ENCODE data around the gene LY6G6F. TPM values are rescaled to one million over a fixed set of nuclear protein-coding genes. Genes with fewer than 3 reads are reported as not detected.
"Not testable (repeated sequence)": the region's sequence is repeated elsewhere in the genome, so short reads cannot be mapped to it uniquely, and the experiment has no call there.

The LY6G6F gene
- total RNA-seq, 1 donor from 2014 or later: 0.97 TPM

GRCh38 chr6:31702405-31702818 is 4.3 kb upstream of the LY6G6F start:
- no peaks in the 10 kb centered on the region for H3K27me3 ChIP-seq (ENCODE audit: low read depth)
- peaks cover 36% of the 10 kb centered on the region for H3K36me3 ChIP-seq
- DNase-seq (no peak), ATAC-seq (peak in 1 of 2 donors; percentile 8)
- H3K4me1 ChIP-seq: peaks cover 30% of the 10 kb centered on the region
- TF ChIP-seq CTCF (IDR thresholded peaks at IDR 0.05): no peak
- intact Hi-C loops (cut with DNase I): no loop called here
- peak overlapping the region; percentile 98 for H3K27ac ChIP-seq
- peak overlapping the region; percentile 81 for H3K4me3 ChIP-seq
- H3K9me3 ChIP-seq: no peaks in the 10 kb centered on the region

GRCh38 chr6:31702819-31703716 is 3.6 kb upstream of the LY6G6F start, which contains the start of gene ABHD16A:
ABHD16A (minus strand) TSS chr6:31703324; CDS start chr6:31703281, 43 bp downstream.
- TF ChIP-seq CTCF (IDR thresholded peaks at IDR 0.05): no peak
- intact Hi-C loops (cut with DNase I): no loop called here
- H3K4me1 ChIP-seq: peaks cover 25% of the 10 kb centered on the region
- H3K36me3 ChIP-seq: peaks cover 29% of the 10 kb centered on the region
- H3K9me3 ChIP-seq: no peaks in the 10 kb centered on the region
- peak within 1 kb of the TSS; percentile 81 for H3K4me3 ChIP-seq
- H3K27ac ChIP-seq: peak within 1 kb of the TSS; percentile 98
- ATAC-seq: peak; percentile 98 to 99
- DNase-seq: peak; percentile 100
- no peaks in the 10 kb centered on the region for H3K27me3 ChIP-seq (ENCODE audit: low read depth)

- Histone ChIP-seq H3K9me3 (no peaks in the 10 kb centered on the region), H3K4me3 (no peak overlapping the region), H3K27me3 (ENCODE audit: low read depth) (no peaks in the 10 kb centered on the region), H3K36me3 (peaks cover under 1% of the 10 kb centered on the region), H3K4me1 (peaks cover 22% of the 10 kb centered on the region), H3K27ac (no peak overlapping the region)
- ATAC-seq (no peak), DNase-seq (no peak)
- TF ChIP-seq CTCF (IDR thresholded peaks at IDR 0.05): no peak
- intact Hi-C loops (cut with DNase I): no loop called here
Measured at GRCh38 chr6:31705931-31706330, 735 bp upstream of the LY6G6F start.

GRCh38 chr6:31707701-31708100 is 1.0 kb downstream of the LY6G6F start:
- Histone ChIP-seq H3K4me1 (peaks cover 14% of the 10 kb centered on the region), H3K36me3 (no peaks in the 10 kb centered on the region)
- intact Hi-C loops (cut with DNase I): no loop called here

GRCh38 chr6:31708224-31708623 is 1.6 kb downstream of the LY6G6F start:
- H3K4me1 ChIP-seq: peaks cover 14% of the 10 kb centered on the region
- DNase-seq (no peak), ATAC-seq (no peak)
- TF ChIP-seq CTCF (IDR thresholded peaks at IDR 0.05): no peak
- no peak overlapping the region for H3K27ac ChIP-seq
- H3K4me3 ChIP-seq: no peak overlapping the region
- H3K9me3 ChIP-seq: no peaks in the 10 kb centered on the region
- no peaks in the 10 kb centered on the region for H3K36me3 ChIP-seq
- intact Hi-C loops (cut with DNase I): no loop called here
- H3K27me3 ChIP-seq (ENCODE audit: low read depth): no peaks in the 10 kb centered on the region

More at GRCh38 chr6:31707701-31708100, 1.0 kb downstream of the LY6G6F start:
- H3K4me3 ChIP-seq: no peak overlapping the region
- DNase-seq (no peak), ATAC-seq (no peak)
- no peak overlapping the region for H3K27ac ChIP-seq
- H3K9me3 ChIP-seq: no peaks in the 10 kb centered on the region
- no peaks in the 10 kb centered on the region for H3K27me3 ChIP-seq (ENCODE audit: low read depth)
- no peak for TF ChIP-seq CTCF (IDR thresholded peaks at IDR 0.05)

- peak; percentile 70 for DNase-seq
- ATAC-seq; H3K36me3 ChIP-seq; H3K4me3 ChIP-seq; intact Hi-C loops (cut with DNase I); H3K9me3 ChIP-seq; H3K27ac ChIP-seq; H3K27me3 ChIP-seq (ENCODE audit: low read depth); H3K4me1 ChIP-seq: not testable (repeated sequence)
Measured at GRCh38 chr6:31709157-31709556, 2.5 kb downstream of the LY6G6F start.

Measured in lower lobe of right lung (tissue), 2 donors.